ENCODE results near the gene KRTAP26-1. TPM values are rescaled to one million over a fixed set of nuclear protein-coding genes. Genes with fewer than 3 reads are reported as not detected.

Gene KRTAP26-1
- total and polyA plus RNA-seq, 8 donors = not detected

GRCh38 chr21:30348506-30348905 is 28.4 kb upstream of the KRTAP26-1 start, which contains the start of gene KRTAP23-1:
KRTAP23-1 (minus strand) TSS chr21:30348606; CDS start chr21:30348606, 0 bp downstream.
- no peak for TF ChIP-seq CTCF (IDR thresholded peaks at IDR 0.05)
- FAIRE-seq = no peak
- no peaks in the 10 kb centered on the region for H3K27me3 ChIP-seq
- no peaks in the 10 kb centered on the region for H3K4me1 ChIP-seq
- no peak for DNase-seq
- no peaks in the 10 kb centered on the region for H3K36me3 ChIP-seq
- H3K4me3 ChIP-seq = no peak within 1 kb of the TSS
- no peaks in the 10 kb centered on the region for H3K9me3 ChIP-seq
- H3K27ac ChIP-seq = no peak within 1 kb of the TSS
- intact Hi-C loops (cut with DNase I) = loop anchor here in 1 of 3 donors (10.0 kb wide), 1 partner anchor 736 kb away; no protein-coding TSS in a partner anchor
- no peak for ATAC-seq
- WGBS, 2 donors = 74 to 75% methylated on average over 4 of the region's 4 CpGs

GRCh38 chr21:30345014-30345413 is 24.9 kb upstream of the KRTAP26-1 start:
- intact Hi-C loops (cut with DNase I) = loop anchor here in 1 of 3 donors (10.0 kb wide), 1 partner anchor 740 kb away; no protein-coding TSS in a partner anchor
- Histone ChIP-seq H3K27me3 (no peaks in the 10 kb centered on the region), H3K4me3 (no peak overlapping the region), H3K36me3 (no peaks in the 10 kb centered on the region), H3K9me3 (no peaks in the 10 kb centered on the region), H3K27ac (no peak overlapping the region), H3K4me1 (no peaks in the 10 kb centered on the region)
- DNase-seq = no peak
- FAIRE-seq = no peak
- no peak for ATAC-seq
- WGBS, 2 donors = 53 to 67% methylated on average over 2 of the region's 2 CpGs
- no peak for TF ChIP-seq CTCF (IDR thresholded peaks at IDR 0.05)

- Histone ChIP-seq H3K27ac (no peak overlapping the region), H3K9me3 (no peaks in the 10 kb centered on the region), H3K4me1 (no peaks in the 10 kb centered on the region), H3K27me3 (no peaks in the 10 kb centered on the region), H3K36me3 (no peaks in the 10 kb centered on the region), H3K4me3 (no peak overlapping the region)
- ATAC-seq = peak; percentile 56 to 77 (median 68)
- intact Hi-C loops (cut with DNase I) = loop anchor here in 1 of 3 donors (10.0 kb wide), 1 partner anchor 744 kb away; no protein-coding TSS in a partner anchor
- 78 to 79% methylated on average over 2 of the region's 2 CpGs for WGBS, 2 donors
- DNase-seq = peak in 3 of 6 donors; percentile 17 to 65 (median 57)
- TF ChIP-seq CTCF (IDR thresholded peaks at IDR 0.05) = peak; percentile 62 to 89 (median 79)
- FAIRE-seq = peak; percentile 17
Measured at GRCh38 chr21:30340714-30341573, 20.8 kb upstream of the KRTAP26-1 start.

- WGBS, 2 donors = 90 to 91% methylated on average over 4 of the region's 4 CpGs
- no peak overlapping the region for H3K27ac ChIP-seq
- H3K4me3 ChIP-seq = no peak overlapping the region
- H3K36me3 ChIP-seq = no peaks in the 10 kb centered on the region
- H3K4me1 ChIP-seq = no peaks in the 10 kb centered on the region
- TF ChIP-seq CTCF (IDR thresholded peaks at IDR 0.05) = no peak
- ATAC-seq (no peak), DNase-seq (no peak), FAIRE-seq (no peak)
- intact Hi-C loops (cut with DNase I) = loop anchor here in 1 of 3 donors (10.0 kb wide), 1 partner anchor 746 kb away; no protein-coding TSS in a partner anchor
- no peaks in the 10 kb centered on the region for H3K9me3 ChIP-seq
- no peaks in the 10 kb centered on the region for H3K27me3 ChIP-seq
Measured at GRCh38 chr21:30338717-30339116, 18.6 kb upstream of the KRTAP26-1 start.

- no peak overlapping the region for H3K4me3 ChIP-seq
- DNase-seq (no peak), FAIRE-seq (no peak), ATAC-seq (no peak)
- no peaks in the 10 kb centered on the region for H3K9me3 ChIP-seq
- no peaks in the 10 kb centered on the region for H3K4me1 ChIP-seq
- no peak for TF ChIP-seq CTCF (IDR thresholded peaks at IDR 0.05)
- no peaks in the 10 kb centered on the region for H3K27me3 ChIP-seq
- H3K27ac ChIP-seq = no peak overlapping the region
- intact Hi-C loops (cut with DNase I) = loop anchor here in 1 of 3 donors (10.0 kb wide), 1 partner anchor 747 kb away; no protein-coding TSS in a partner anchor
- H3K36me3 ChIP-seq = no peaks in the 10 kb centered on the region
Measured at GRCh38 chr21:30337772-30338171, 17.7 kb upstream of the KRTAP26-1 start.
